ENCODE measurements around the gene SLC7A6OS. TPM values are rescaled to one million over a fixed set of nuclear protein-coding genes. Genes with fewer than 3 reads are reported as not detected.

Gene SLC7A6OS
- total and polyA plus RNA-seq, 10 of the 15 experiments (the other 5 are each of a cell fraction or from before 2014, with no cell fraction given), result 2.9 to 27.4 (median 16.9) TPM

DNA sequence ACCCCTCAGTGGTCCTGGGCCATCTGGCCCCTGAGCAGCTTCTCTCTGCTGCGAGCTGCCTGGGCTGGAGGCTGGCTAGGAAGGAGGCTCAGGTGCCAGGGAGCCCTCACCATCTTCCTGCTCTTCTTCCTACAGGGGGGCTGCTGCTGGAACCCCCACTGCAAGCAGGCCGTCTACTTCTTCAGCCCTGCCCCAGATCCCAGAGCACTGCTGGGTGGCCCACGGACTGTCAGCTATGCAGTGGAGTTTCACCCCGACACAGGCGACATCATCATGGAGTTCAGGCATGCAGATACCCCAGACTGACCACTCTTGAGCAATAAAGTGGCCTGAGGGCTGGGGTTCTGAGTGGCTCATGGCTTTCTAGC lies 46.2 kb upstream of the SLC7A6OS start:
- peak overlapping the region; percentile 89 for H3K4me2 ChIP-seq (ENCODE audit: control insufficient read depth, insufficient read depth)
- POLR2A ChIA-PET, result interaction anchor here (1.2 kb wide), 1 partner anchor 25 kb away, joined by 3 read pairs; no protein-coding TSS in a partner anchor
- no peak for TF ChIP-seq BCL3 (IDR thresholded peaks at IDR 0.05; ENCODE audit: borderline replicate concordance, insufficient read depth, low read depth, low read length, poor library complexity, severe bottlenecking)
- TF ChIP-seq TCF12 (IDR thresholded peaks at IDR 0.05; ENCODE audit: low read depth, low read length), result no peak
- TF ChIP-seq TCF3 (IDR thresholded peaks at IDR 0.05; ENCODE audit: borderline replicate concordance, insufficient read depth, low read depth, low read length), result no peak
- TF ChIP-seq RB1 (IDR thresholded peaks at IDR 0.05; ENCODE audit: borderline replicate concordance), result no peak
- TF ChIP-seq, protein P1, sequence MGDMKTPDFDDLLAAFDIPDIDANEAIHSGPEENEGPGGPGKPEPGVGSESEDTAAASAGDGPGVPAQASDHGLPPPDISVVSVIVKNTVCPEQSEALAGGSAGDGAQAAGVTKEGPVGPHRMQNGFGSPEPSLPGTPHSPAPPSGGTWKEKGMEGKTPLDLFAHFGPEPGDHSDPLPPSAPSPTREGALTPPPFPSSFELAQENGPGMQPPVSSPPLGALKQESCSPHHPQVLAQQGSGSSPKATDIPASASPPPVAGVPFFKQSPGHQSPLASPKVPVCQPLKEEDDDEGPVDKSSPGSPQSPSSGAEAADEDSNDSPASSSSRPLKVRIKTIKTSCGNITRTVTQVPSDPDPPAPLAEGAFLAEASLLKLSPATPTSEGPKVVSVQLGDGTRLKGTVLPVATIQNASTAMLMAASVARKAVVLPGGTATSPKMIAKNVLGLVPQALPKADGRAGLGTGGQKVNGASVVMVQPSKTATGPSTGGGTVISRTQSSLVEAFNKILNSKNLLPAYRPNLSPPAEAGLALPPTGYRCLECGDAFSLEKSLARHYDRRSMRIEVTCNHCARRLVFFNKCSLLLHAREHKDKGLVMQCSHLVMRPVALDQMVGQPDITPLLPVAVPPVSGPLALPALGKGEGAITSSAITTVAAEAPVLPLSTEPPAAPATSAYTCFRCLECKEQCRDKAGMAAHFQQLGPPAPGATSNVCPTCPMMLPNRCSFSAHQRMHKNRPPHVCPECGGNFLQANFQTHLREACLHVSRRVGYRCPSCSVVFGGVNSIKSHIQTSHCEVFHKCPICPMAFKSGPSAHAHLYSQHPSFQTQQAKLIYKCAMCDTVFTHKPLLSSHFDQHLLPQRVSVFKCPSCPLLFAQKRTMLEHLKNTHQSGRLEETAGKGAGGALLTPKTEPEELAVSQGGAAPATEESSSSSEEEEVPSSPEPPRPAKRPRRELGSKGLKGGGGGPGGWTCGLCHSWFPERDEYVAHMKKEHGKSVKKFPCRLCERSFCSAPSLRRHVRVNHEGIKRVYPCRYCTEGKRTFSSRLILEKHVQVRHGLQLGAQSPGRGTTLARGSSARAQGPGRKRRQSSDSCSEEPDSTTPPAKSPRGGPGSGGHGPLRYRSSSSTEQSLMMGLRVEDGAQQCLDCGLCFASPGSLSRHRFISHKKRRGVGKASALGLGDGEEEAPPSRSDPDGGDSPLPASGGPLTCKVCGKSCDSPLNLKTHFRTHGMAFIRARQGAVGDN (IDR thresholded peaks at IDR 0.05), result no peak
- TF ChIP-seq NFXL1 (IDR thresholded peaks at IDR 0.05; ENCODE audit: borderline replicate concordance), result no peak
- TF ChIP-seq MTA2 (IDR thresholded peaks at IDR 0.05; ENCODE audit: low read depth), result no peak
- TF ChIP-seq YY1 (IDR thresholded peaks at IDR 0.05; ENCODE audit: low read depth, low read length), result no peak
- TF ChIP-seq, protein P2, sequence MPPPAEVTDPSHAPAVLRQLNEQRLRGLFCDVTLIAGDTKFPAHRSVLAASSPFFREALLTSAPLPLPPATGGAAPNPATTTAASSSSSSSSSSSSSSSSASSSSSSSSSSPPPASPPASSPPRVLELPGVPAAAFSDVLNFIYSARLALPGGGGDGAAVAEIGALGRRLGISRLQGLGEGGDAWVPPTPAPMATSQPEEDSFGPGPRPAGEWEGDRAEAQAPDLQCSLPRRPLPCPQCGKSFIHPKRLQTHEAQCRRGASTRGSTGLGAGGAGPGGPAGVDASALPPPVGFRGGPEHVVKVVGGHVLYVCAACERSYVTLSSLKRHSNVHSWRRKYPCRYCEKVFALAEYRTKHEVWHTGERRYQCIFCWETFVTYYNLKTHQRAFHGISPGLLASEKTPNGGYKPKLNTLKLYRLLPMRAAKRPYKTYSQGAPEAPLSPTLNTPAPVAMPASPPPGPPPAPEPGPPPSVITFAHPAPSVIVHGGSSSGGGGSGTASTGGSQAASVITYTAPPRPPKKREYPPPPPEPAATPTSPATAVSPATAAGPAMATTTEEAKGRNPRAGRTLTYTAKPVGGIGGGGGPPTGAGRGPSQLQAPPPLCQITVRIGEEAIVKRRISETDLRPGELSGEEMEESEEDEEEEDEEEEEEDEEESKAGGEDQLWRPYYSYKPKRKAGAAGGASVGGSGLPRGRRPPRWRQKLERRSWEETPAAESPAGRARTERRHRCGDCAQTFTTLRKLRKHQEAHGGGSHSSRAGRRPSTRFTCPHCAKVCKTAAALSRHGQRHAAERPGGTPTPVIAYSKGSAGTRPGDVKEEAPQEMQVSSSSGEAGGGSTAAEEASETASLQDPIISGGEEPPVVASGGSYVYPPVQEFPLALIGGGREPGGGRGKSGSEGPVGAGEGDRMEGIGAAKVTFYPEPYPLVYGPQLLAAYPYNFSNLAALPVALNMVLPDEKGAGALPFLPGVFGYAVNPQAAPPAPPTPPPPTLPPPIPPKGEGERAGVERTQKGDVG (CRISPR knock-in tag; IDR thresholded peaks at IDR 0.05), result no peak
- no peak for TF ChIP-seq MXI1 (IDR thresholded peaks at IDR 0.05; ENCODE audit: low read depth, low read length)

More for the DNA sequence above, 46.2 kb upstream of the SLC7A6OS start:
- Histone ChIP-seq H3K9ac (ENCODE audit: control insufficient read depth, insufficient read depth, low read length) (no peak overlapping the region; the same call in 1 of the 2 replicates), H2AFZ (ENCODE audit: control insufficient read depth, low read depth, low read length) (no peak overlapping the region), H3K9me3 (replicated peaks; ENCODE audit: control insufficient read depth, insufficient read depth, low read length) (no peaks in the 10 kb centered on the region), H3K36me3 (ENCODE audit: control insufficient read depth in 2 of 2, insufficient read depth in 2 of 2, low read length in 1 of 2) (peaks cover 23 to 43% of the 10 kb centered on the region in 2 experiments), H4K20me1 (ENCODE audit: control insufficient read depth, insufficient read depth) (no peaks in the 10 kb centered on the region), H3K4me3 (no peak overlapping the region), H3K4me1 (ENCODE audit: control insufficient read depth, insufficient read depth, low read length) (peaks cover 23% of the 10 kb centered on the region), H3K79me2 (ENCODE audit: control insufficient read depth, insufficient read depth, low read length) (no peaks in the 10 kb centered on the region), H3K27ac (ENCODE audit: control insufficient read depth, insufficient read depth) (peak overlapping the region; percentile 51), H3K27me3 (replicated peaks in 1 of 2; ENCODE audit: control insufficient read depth in 2 of 2, insufficient read depth in 2 of 2, low read length in 1 of 2) (no peaks in the 10 kb centered on the region)
- ATAC-seq (peak; percentile 2; the same call in 2 of the 3 replicates), DNase-seq (ENCODE audit: low read depth, low spot score) (no peak), FAIRE-seq (peak; percentile 18)
- intact Hi-C loops (cut with micrococcal nuclease; ENCODE audit: unreplicated experiment), result loop anchor here (1.0 kb wide), 1 partner anchor 12 kb away; no protein-coding TSS in a partner anchor
- RAD21 ChIA-PET (ENCODE audit: unreplicated experiment), result interaction anchor here (1.0 to 2.4 kb wide), 4 partner anchors 12 to 120 kb away, joined by 3 to 9 read pairs (median 6); no protein-coding TSS in a partner anchor
- in situ Hi-C loops (cut with MboI), result no loop called here
- CTCF ChIA-PET, result interaction anchor here (1.0 to 4.6 kb wide), 7 partner anchors 10 to 154 kb away, joined by 3 to 16 read pairs (median 5); no protein-coding TSS in a partner anchor
- SMC1A ChIA-PET (ENCODE audit: uncharacterized antibody, unreplicated experiment), result interaction anchor here (1.3 to 1.5 kb wide), 4 partner anchors 12 to 96 kb away, joined by 3 to 7 read pairs (median 4); partner anchors contain the start of gene SLC7A6
- 60% methylated on average over 5 of the region's 5 CpGs for WGBS (ENCODE audit: insufficient coverage, insufficient replicate concordance, low lambda C conversion rate, missing lambda C conversion rate)
- BruUV-seq (replicated peaks), result no TSS peak
